Measurements from ENCODE around the gene CACNA1C. TPM values are rescaled to one million over a fixed set of nuclear protein-coding genes. Genes with fewer than 3 reads are reported as not detected.

CACNA1C gene
- total RNA-seq, 2 donors from 2014 or later = 0.05 to 0.31 TPM

DNA sequence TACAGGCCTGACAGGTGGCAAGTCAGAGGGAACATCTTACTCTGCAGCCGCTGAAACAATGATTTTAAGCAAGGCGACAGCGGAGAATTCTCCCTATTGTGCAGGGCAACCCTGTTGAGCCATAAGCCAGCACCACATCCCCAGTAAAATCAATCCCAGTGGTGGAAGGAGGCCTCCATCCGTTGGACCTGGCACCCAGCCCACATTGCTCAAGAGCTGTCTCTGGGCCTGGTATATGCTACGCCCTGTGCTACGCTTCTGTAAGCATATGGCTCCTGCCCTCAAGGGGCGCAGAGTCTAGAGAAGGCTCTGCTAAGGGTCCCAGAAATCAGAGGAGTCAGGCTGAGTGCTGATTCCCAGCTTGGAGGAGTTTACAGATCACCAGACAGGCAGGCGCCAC is 265.5 kb downstream of the CACNA1C start:
- no peak overlapping the region for H3K27ac Mint-ChIP-seq
- no peaks in the 10 kb centered on the region for H3K9me3 Mint-ChIP-seq
- no peaks in the 10 kb centered on the region for H3K36me3 Mint-ChIP-seq
- no peak for ATAC-seq
- DNase-seq (ENCODE audit: low spot score in 2 of 2) = no peak

GRCh38 chr12:2319136-2319535 is 266.3 kb downstream of the CACNA1C start:
- no peak for DNase-seq (ENCODE audit: low spot score in 2 of 2)
- H3K36me3 Mint-ChIP-seq = no peaks in the 10 kb centered on the region
- H3K27ac Mint-ChIP-seq = no peak overlapping the region
- ATAC-seq = no peak
- no peaks in the 10 kb centered on the region for H3K9me3 Mint-ChIP-seq

GRCh38 chr12:2319737-2320506 is 267.1 kb downstream of the CACNA1C start:
- no peaks in the 10 kb centered on the region for H3K36me3 Mint-ChIP-seq
- DNase-seq (ENCODE audit: low spot score in 2 of 2) (no peak), ATAC-seq (no peak)
- no peak overlapping the region for H3K27ac Mint-ChIP-seq
- H3K9me3 Mint-ChIP-seq = no peaks in the 10 kb centered on the region

- no peak for ATAC-seq
- Mint-ChIP-seq H3K27ac (no peak overlapping the region), H3K9me3 (no peaks in the 10 kb centered on the region), H3K36me3 (no peaks in the 10 kb centered on the region)
- DNase-seq (ENCODE audit: low spot score in 2 of 2) = no peak
Observed at GRCh38 chr12:2320841-2321240, 268.1 kb downstream of the CACNA1C start.

DNA sequence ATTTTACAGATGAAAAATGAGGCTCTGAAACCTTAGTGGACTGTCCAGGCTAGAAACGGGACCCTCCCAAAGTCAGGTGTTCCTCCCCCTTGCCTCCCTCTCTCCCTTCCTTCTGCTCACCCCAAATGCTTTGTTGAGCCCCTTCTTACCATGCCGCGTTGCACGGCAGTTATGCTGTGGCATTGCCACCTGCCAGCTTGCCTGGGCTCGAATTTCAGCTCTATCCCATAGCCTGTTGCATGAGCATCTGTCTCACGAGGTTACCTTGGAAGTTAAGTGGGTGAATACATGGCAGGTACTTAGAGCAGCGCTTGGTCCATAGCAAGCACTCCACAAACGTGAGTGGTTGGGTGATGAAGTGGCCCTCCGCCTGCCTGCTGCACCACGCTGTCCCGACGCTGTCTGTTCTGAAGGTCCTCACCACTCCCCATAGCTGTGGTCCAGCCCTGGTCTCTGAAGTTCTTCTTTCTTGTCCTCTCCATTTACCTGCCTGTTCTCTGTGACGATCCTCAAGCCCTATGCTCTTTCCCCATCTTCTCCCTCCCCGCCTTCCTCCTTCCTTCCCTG is 269.9 kb downstream of the CACNA1C start:
- DNase-seq (ENCODE audit: low spot score in 2 of 2) (no peak), ATAC-seq (no peak)
- H3K27ac Mint-ChIP-seq = no peak overlapping the region
- no peaks in the 10 kb centered on the region for H3K36me3 Mint-ChIP-seq
- no peaks in the 10 kb centered on the region for H3K9me3 Mint-ChIP-seq

DNA sequence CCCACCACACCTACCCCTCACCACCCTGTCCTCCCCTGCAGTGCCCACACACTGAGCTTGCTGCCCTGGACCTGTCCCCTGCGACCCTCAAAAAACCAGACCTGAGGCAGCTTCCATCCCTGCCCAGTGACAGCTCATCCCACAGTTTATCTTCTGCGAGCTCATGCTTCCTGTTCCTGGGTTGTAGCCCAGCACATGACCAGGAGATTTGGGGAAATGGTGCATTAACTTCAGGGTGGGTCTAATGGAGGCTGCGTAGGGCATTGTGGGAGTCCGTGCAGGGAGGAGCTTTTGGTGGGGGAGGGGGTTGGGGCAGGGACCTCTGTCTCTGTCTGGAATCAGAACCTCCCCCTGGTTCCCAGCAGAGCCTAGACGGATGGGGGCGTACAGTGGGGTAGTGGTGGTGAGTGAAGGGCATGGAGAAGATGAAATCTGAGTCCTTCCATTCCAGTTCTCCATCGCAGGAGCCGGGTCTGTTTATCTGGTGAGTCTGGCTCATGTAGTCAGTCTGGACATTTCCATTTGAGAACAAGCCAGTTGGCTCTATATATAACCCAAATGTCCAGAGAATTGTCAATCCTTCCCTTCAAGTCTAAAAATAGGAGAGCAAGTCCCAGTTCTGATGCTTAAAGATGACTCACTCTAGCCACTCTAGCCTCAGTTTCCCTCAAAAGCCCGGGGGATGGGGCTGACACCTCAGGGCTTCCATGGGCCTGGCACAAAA is 270.9 kb downstream of the CACNA1C start:
- Mint-ChIP-seq H3K36me3 (no peaks in the 10 kb centered on the region), H3K27ac (no peak overlapping the region), H3K9me3 (no peaks in the 10 kb centered on the region)
- DNase-seq (ENCODE audit: low spot score in 2 of 2) (no peak), ATAC-seq (no peak)

GRCh38 chr12:2324387-2324786 is 271.6 kb downstream of the CACNA1C start:
- Mint-ChIP-seq H3K27ac (no peak overlapping the region), H3K36me3 (no peaks in the 10 kb centered on the region), H3K9me3 (no peaks in the 10 kb centered on the region)
- ATAC-seq (no peak), DNase-seq (ENCODE audit: low spot score in 2 of 2) (no peak)

GRCh38 chr12:2325519-2325918 is 272.7 kb downstream of the CACNA1C start:
- Mint-ChIP-seq H3K27ac (no peak overlapping the region), H3K9me3 (no peaks in the 10 kb centered on the region), H3K36me3 (no peaks in the 10 kb centered on the region)
- ATAC-seq (no peak), DNase-seq (ENCODE audit: low spot score in 2 of 2) (no peak)

- no peak for ATAC-seq
- H3K36me3 Mint-ChIP-seq = no peaks in the 10 kb centered on the region
- DNase-seq (ENCODE audit: low spot score in 2 of 2) = no peak
- no peaks in the 10 kb centered on the region for H3K9me3 Mint-ChIP-seq
- H3K27ac Mint-ChIP-seq = no peak overlapping the region
Observed at GRCh38 chr12:2326470-2326869, 273.7 kb downstream of the CACNA1C start.

- DNase-seq (ENCODE audit: low spot score in 2 of 2) (no peak), ATAC-seq (no peak)
- no peaks in the 10 kb centered on the region for H3K36me3 Mint-ChIP-seq
- H3K9me3 Mint-ChIP-seq = no peaks in the 10 kb centered on the region
- H3K27ac Mint-ChIP-seq = no peak overlapping the region
Observed at GRCh38 chr12:2328661-2329060, 275.9 kb downstream of the CACNA1C start.

DNA sequence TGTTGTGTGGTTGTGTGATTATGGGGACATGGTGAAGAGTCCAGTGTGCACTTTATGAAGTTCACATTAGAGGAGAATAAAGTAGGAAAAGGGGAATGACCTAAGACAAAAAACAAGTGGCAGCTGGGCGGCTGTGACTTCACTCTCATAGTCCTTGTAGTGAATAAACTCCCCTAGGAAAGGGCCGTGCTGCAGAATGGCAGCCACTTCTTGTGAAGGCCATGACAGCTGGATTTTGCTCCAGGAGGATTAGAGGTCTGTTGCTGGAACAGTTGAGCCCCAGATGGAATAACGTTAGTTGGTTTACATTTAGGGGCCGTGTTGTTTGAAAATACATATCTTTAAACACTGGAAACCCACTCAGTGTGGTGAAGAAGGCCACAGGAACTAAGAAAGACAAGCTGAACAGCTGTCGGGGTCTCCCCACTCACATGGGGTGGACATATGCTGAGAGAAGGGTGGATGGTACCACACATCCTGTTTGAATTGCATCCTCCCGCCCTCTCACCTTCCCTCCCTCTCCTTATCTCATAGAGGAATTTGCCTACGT is 276.9 kb downstream of the CACNA1C start:
- Mint-ChIP-seq H3K9me3 (no peaks in the 10 kb centered on the region), H3K27ac (no peak overlapping the region), H3K36me3 (no peaks in the 10 kb centered on the region)
- DNase-seq (ENCODE audit: low spot score in 2 of 2) = no peak
- no peak for ATAC-seq

DNA sequence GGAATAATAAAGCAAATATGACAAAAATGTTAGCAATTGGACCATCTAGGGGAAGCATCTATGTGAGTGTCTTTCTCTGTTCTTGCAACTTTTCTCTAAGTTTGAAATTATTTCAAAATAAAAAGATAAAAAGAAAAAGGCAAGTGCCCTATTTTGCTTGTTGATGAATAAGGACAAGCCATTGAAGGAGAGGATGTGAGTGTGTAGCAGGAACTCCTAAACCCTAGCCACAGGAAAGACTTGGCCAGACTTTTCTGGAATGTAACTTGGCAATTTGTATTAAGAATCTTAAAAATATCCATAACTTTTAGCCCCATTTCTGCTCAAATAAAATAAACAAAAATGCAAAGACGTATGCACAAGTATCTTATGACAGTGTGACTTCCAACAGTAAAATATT is 279.4 kb downstream of the CACNA1C start:
- Mint-ChIP-seq H3K36me3 (no peaks in the 10 kb centered on the region), H3K9me3 (no peaks in the 10 kb centered on the region), H3K27ac (no peak overlapping the region)
- DNase-seq (ENCODE audit: low spot score in 2 of 2) = no peak
- no peak for ATAC-seq

GRCh38 chr12:2332947-2333346 is 280.2 kb downstream of the CACNA1C start:
- DNase-seq (ENCODE audit: low spot score in 2 of 2) (no peak), ATAC-seq (no peak)
- Mint-ChIP-seq H3K9me3 (no peaks in the 10 kb centered on the region), H3K27ac (no peak overlapping the region), H3K36me3 (no peaks in the 10 kb centered on the region)

- ATAC-seq (no peak), DNase-seq (ENCODE audit: low spot score in 2 of 2) (no peak)
- Mint-ChIP-seq H3K9me3 (no peaks in the 10 kb centered on the region), H3K27ac (no peak overlapping the region), H3K36me3 (no peaks in the 10 kb centered on the region)
Observed at GRCh38 chr12:2333491-2334195, 280.9 kb downstream of the CACNA1C start.

DNA sequence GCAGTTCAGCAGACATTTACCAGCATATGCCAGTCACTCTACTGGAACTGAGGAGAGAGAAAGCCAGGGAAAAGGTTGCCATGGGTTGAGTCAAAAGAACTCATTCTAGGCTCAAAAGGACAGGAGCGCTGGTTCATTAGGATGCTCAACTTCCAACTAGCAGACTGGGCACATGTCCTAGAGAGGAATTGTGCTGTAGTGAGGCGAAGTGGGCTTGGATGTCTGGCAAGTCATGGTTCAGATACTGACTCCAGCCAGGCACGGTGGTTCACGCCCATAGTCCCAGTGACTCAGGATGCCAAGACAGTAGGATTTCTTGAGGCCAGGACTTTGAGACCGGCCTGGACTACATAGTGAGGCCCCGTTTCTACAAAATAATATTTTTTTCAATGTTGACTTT is 281.5 kb downstream of the CACNA1C start:
- Mint-ChIP-seq H3K9me3 (no peaks in the 10 kb centered on the region), H3K36me3 (no peaks in the 10 kb centered on the region), H3K27ac (no peak overlapping the region)
- ATAC-seq (no peak), DNase-seq (ENCODE audit: low spot score in 2 of 2) (no peak)

GRCh38 chr12:2334689-2335088 is 281.9 kb downstream of the CACNA1C start:
- ATAC-seq (no peak), DNase-seq (ENCODE audit: low spot score in 2 of 2) (no peak)
- no peak overlapping the region for H3K27ac Mint-ChIP-seq
- no peaks in the 10 kb centered on the region for H3K36me3 Mint-ChIP-seq
- H3K9me3 Mint-ChIP-seq = no peaks in the 10 kb centered on the region

DNA sequence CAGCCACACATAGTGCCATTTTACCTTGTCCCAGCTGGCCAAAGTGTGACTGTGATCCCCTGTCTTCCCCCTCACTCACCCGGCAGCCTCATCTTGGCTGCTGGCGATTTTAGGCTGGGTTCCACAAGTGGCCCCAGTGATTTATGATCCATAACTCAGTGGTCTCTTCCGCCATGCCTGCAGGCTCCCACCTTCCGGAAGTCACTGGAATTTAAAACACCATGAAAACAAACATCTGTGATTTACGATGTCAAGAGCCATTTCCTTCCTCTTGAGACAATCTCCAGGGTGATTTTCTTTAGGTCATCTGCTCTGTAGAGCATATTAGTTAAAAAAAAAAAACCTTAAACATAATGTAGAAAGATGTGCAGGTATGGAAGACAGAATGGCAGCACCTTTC is 282.3 kb downstream of the CACNA1C start:
- no peaks in the 10 kb centered on the region for H3K9me3 Mint-ChIP-seq
- no peak for DNase-seq (ENCODE audit: low spot score in 2 of 2)
- no peak overlapping the region for H3K27ac Mint-ChIP-seq
- no peak for ATAC-seq
- H3K36me3 Mint-ChIP-seq = no peaks in the 10 kb centered on the region

Measured in activated naive CD4-positive, alpha-beta T cell treated with anti-CD3 and anti-CD28 coated beads, Interleukin-2, amount 50 U/mL, for 72 hours (primary cell).